ENCODE results near the gene GLP1R. TPM values are rescaled to one million over a fixed set of nuclear protein-coding genes. Genes with fewer than 3 reads are reported as not detected.

Gene GLP1R
- total RNA-seq, 1 experiment from 2014 or later = not detected

- 0 out of 2 replicates have a peak, but pooled peaks cover 2% of the 10 kb centered on the region for H3K27me3 ChIP-seq (ENCODE audit: control insufficient read depth, insufficient read depth, low read length)
- in situ Hi-C loops (cut with HindIII; ENCODE audit: low pct_unique_long_range_greater_than_20kb, low sequenced_read_pairs) = no loop called here
- CTCF ChIA-PET = no interaction called here
These were observed 79.5 kb downstream of the GLP1R start for GRCh38 chr6:39128106-39128505.

DNA sequence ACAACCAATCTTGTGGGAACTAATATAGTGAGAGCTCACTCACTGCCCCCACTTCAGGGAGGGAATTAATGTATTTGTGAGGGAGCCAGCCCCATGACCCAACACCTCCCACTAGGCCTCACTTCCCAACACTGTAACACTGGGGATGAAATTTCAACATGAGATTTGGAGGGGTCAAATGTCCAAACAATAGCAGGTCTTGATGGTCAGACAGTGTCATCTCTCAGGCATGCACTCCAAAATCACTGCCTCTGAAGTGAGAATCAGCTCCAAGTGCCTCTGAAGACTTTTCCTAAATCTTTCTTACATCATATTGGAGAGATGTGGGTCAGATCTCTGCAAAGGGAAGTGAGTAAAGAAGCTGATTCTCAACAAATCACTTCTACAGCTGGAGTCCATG is 80.3 kb downstream of the GLP1R start:
- Histone ChIP-seq H3K36me3 (ENCODE audit: control insufficient read depth, insufficient read depth, low read length) (no peaks in the 10 kb centered on the region), H3K4me3 (ENCODE audit: low read depth in 2 of 2, low read length in 2 of 2) (no peak overlapping the region), H3K9me3 (ENCODE audit: control insufficient read depth, insufficient read depth, low read depth, low read length) (no peaks in the 10 kb centered on the region), H3K27me3 (ENCODE audit: control insufficient read depth, insufficient read depth, low read length) (0 out of 2 replicates have a peak, but pooled peaks cover 2% of the 10 kb centered on the region), H3K4me1 (ENCODE audit: control insufficient read depth, insufficient read depth, low read length) (no peaks in the 10 kb centered on the region), H3K27ac (ENCODE audit: low read length) (no peak overlapping the region)
- no peak for TF ChIP-seq SIN3A (IDR thresholded peaks at IDR 0.05; ENCODE audit: borderline replicate concordance, insufficient read depth, low read depth, low read length)
- TF ChIP-seq TCF7L2 (IDR thresholded peaks at IDR 0.05; ENCODE audit: low read depth, low read length) = no peak
- TF ChIP-seq, protein P1, sequence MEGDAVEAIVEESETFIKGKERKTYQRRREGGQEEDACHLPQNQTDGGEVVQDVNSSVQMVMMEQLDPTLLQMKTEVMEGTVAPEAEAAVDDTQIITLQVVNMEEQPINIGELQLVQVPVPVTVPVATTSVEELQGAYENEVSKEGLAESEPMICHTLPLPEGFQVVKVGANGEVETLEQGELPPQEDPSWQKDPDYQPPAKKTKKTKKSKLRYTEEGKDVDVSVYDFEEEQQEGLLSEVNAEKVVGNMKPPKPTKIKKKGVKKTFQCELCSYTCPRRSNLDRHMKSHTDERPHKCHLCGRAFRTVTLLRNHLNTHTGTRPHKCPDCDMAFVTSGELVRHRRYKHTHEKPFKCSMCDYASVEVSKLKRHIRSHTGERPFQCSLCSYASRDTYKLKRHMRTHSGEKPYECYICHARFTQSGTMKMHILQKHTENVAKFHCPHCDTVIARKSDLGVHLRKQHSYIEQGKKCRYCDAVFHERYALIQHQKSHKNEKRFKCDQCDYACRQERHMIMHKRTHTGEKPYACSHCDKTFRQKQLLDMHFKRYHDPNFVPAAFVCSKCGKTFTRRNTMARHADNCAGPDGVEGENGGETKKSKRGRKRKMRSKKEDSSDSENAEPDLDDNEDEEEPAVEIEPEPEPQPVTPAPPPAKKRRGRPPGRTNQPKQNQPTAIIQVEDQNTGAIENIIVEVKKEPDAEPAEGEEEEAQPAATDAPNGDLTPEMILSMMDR (IDR thresholded peaks at IDR 0.05) = no peak
- TF ChIP-seq, protein P2, sequence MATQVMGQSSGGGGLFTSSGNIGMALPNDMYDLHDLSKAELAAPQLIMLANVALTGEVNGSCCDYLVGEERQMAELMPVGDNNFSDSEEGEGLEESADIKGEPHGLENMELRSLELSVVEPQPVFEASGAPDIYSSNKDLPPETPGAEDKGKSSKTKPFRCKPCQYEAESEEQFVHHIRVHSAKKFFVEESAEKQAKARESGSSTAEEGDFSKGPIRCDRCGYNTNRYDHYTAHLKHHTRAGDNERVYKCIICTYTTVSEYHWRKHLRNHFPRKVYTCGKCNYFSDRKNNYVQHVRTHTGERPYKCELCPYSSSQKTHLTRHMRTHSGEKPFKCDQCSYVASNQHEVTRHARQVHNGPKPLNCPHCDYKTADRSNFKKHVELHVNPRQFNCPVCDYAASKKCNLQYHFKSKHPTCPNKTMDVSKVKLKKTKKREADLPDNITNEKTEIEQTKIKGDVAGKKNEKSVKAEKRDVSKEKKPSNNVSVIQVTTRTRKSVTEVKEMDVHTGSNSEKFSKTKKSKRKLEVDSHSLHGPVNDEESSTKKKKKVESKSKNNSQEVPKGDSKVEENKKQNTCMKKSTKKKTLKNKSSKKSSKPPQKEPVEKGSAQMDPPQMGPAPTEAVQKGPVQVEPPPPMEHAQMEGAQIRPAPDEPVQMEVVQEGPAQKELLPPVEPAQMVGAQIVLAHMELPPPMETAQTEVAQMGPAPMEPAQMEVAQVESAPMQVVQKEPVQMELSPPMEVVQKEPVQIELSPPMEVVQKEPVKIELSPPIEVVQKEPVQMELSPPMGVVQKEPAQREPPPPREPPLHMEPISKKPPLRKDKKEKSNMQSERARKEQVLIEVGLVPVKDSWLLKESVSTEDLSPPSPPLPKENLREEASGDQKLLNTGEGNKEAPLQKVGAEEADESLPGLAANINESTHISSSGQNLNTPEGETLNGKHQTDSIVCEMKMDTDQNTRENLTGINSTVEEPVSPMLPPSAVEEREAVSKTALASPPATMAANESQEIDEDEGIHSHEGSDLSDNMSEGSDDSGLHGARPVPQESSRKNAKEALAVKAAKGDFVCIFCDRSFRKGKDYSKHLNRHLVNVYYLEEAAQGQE (IDR thresholded peaks at IDR 0.05; ENCODE audit: insufficient read depth in 1 of 2, low read depth in 2 of 2, low read length in 1 of 2) = no peak
- TF ChIP-seq POLR2AphosphoS5 (IDR thresholded peaks at IDR 0.05; ENCODE audit: low read depth, low read length) = no peak
- ChIA-PET CTCF (no interaction called here), POLR2A (no interaction called here)
- BruUV-seq (replicated peaks) = no TSS peak
- ATAC-seq (no peak), DNase-seq (ENCODE audit: low read depth, low spot score) (no peak)
- in situ Hi-C loops (cut with HindIII; ENCODE audit: low pct_unique_long_range_greater_than_20kb, low sequenced_read_pairs) = no loop called here
- intact Hi-C loops (cut with micrococcal nuclease; ENCODE audit: unreplicated experiment) = no loop called here

More at GRCh38 chr6:39128106-39128505, 79.5 kb downstream of the GLP1R start:
- TF ChIP-seq, protein P1 (IDR thresholded peaks at IDR 0.05) = no peak
- TF ChIP-seq TCF7L2 (IDR thresholded peaks at IDR 0.05; ENCODE audit: low read depth, low read length) (no peak), POLR2AphosphoS5 (IDR thresholded peaks at IDR 0.05; ENCODE audit: low read depth, low read length) (no peak), SIN3A (IDR thresholded peaks at IDR 0.05; ENCODE audit: borderline replicate concordance, insufficient read depth, low read depth, low read length) (no peak)
- TF ChIP-seq, protein P2 (IDR thresholded peaks at IDR 0.05; ENCODE audit: insufficient read depth in 1 of 2, low read depth in 2 of 2, low read length in 1 of 2) = no peak
- no peaks in the 10 kb centered on the region for H3K9me3 ChIP-seq (ENCODE audit: control insufficient read depth, insufficient read depth, low read depth, low read length)
- no peaks in the 10 kb centered on the region for H3K4me1 ChIP-seq (ENCODE audit: control insufficient read depth, insufficient read depth, low read length)
- no peak overlapping the region for H3K4me3 ChIP-seq (ENCODE audit: low read depth in 2 of 2, low read length in 2 of 2)
- ATAC-seq (no peak), DNase-seq (ENCODE audit: low read depth, low spot score) (no peak)
- no peak overlapping the region for H3K27ac ChIP-seq (ENCODE audit: low read length)
- POLR2A ChIA-PET = no interaction called here
- intact Hi-C loops (cut with micrococcal nuclease; ENCODE audit: unreplicated experiment) = no loop called here
- no TSS peak for BruUV-seq (replicated peaks)
- H3K36me3 ChIP-seq (ENCODE audit: control insufficient read depth, insufficient read depth, low read length) = no peaks in the 10 kb centered on the region

Data from Panc1 (cell line).